KG1 (cell line): ENCODE measurements around the gene IL36G.

ENCODE experiments used
- DNase-seq: peaks from one replicate; lab custom pipeline; 2025; lab: John Stamatoyannopoulos, UW

IL36G gene

GRCh38 chr2:113018509-113018908 lies 40.7 kb downstream of the IL36G start:
- DNase-seq, result no peak

GRCh38 chr2:113021312-113021711 lies 43.5 kb downstream of the IL36G start:
- DNase-seq, result no peak

DNA sequence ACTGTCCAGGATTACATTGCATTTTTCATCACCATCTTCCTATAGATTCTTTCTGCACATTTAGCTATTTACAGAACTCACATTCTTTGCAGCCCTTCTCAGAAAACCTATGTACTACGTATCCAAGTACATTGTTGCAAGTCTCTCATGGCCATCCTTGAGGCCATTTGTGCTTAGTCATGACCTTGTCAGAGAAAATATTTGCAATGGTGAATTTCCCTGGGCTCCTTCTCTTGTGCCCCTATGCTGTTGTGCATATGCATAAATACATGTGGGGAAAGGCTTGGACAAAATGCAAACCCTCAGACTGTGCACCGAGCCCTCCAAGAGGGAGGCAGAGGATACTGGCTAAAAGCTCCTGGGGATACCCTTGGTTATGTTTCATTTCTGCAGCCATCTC lies 47.0 kb downstream of the IL36G start:
- no peak for DNase-seq

GRCh38 chr2:113025737-113026136 lies 47.9 kb downstream of the IL36G start:
- DNase-seq, result no peak

GRCh38 chr2:113027691-113028090 lies 49.9 kb downstream of the IL36G start:
- no peak for DNase-seq

DNA sequence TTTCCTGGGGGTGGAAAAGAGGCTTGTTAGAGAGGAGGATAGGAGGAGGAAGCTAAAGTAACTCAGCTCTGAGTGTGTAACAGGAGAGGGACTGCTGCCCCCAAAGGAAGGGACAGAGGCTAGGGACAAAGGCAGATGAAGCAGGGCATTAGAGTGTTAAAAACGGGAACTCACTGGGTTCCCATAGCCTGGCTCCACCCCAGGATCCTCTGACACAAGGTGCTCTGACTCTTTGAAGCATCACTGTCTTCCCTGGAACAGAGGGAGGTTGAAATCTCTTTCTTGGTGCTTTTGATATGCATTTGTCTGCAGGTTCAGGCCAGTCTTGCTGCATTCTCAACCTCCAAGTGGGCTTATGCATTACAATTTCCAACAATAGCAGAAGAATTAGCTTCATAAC lies 50.3 kb downstream of the IL36G start:
- no peak for DNase-seq

DNA sequence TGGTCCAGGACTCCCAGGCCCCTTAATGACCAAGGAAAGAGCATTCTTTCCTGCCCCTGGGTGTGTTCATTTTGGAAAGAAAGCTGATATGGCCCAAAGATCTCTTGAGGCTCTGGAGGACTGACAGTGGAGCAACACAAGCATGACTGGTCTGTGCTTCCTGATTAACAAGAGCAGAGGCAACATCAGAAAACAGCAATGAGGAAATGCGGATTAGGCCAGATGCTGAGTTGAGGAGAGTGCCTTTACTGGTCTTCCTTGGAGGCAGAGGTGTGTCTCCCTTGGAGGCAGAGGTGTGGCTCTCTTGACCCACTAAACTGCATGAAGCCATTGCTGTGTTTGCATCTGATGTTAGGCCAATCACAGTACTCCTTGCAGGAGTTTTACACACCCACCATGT lies 54.9 kb downstream of the IL36G start:
- DNase-seq, result no peak

DNA sequence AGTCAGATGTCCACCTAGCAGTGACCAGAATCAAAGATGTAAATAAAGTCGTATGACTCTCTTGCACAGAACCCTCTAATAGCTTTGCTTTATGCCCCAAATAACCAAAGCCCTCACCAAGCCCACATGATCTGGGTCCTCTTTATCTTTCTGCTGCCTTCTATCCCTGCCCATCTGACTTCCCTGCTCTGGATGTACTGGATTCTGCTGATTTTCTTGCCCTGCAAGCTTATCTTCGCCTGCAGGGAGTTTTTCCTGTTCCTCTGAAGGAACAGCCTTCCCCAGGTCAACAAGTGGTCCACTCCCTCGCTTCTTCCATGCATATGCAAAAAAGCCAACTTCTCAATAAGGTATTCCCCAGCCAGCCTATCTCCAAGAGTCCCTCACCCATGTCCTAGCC lies 56.2 kb downstream of the IL36G start:
- no peak for DNase-seq
